ENCODE results near the gene SLC4A2.
"Not testable (repeated sequence)": the region's sequence is repeated elsewhere in the genome, so short reads cannot be mapped to it uniquely, and the experiment has no call there.

Gene SLC4A2

GRCh38 chr7:151024435-151025056, 34.8 kb upstream of the SLC4A2 start, which contains the start of gene ATG9B:
Gene ATG9B, minus strand, starts transcription at chr7:151024494. Its CDS starts 71 bp downstream, at chr7:151024423.
- no peak for DNase-seq

DNA sequence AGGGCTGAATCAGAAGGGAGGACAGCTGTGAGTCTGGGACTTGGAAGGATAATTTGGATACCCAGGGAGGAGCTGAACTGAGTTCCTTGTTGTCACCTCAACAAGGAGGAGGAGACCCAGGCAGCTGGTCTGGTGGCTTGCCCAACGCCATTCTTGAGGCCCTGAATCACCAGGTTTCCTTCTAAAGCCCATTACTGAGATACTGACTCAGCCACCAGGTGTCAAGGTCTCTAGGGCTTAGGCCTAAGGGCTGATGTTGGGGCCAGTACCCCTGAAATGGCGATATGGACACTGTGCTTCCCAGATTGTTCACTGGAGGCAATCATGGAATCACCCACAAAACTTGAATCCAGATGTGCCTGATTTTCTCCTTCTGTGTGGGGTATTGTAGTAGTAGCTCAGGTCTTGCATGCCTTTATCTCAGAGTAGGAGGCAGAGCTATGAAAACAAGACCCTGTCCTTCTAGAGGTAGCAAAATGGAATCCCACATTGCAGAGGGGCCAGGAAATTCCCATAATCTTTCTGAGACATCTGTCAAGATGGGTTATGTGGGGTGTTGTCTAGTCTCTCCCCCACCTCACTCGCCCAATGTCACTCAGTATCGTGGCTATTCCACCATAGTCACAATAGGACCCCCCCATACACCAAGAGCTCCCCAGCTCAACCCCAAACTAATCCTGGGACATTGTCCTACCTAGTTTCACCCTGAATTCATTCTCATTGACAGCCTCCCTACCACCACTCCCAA, 33.3 kb upstream of the SLC4A2 start:
- DNase-seq: no peak

GRCh38 chr7:151026771-151027727, 32.3 kb upstream of the SLC4A2 start:
- DNase-seq: not testable (repeated sequence)

DNA sequence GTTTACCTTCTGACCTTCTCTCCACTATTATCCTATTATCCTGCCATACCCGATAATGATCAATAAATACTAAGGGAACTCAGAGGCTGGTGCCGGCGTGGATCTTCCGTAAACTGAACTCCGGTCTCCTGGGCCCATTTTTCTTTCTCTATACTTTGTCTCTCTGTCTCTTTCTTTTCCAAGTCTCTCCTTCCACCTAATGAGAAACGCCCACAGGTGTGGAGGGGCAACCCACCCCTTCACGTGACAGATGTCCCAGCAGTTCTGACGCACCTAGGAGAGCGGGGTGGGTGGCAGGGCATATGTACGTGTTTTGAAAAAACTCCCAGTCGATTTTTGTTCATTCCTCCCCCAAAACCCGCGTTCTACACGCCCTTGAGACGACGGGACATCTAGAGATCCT, 31.7 kb upstream of the SLC4A2 start:
- DNase-seq: not testable (repeated sequence)

DNA sequence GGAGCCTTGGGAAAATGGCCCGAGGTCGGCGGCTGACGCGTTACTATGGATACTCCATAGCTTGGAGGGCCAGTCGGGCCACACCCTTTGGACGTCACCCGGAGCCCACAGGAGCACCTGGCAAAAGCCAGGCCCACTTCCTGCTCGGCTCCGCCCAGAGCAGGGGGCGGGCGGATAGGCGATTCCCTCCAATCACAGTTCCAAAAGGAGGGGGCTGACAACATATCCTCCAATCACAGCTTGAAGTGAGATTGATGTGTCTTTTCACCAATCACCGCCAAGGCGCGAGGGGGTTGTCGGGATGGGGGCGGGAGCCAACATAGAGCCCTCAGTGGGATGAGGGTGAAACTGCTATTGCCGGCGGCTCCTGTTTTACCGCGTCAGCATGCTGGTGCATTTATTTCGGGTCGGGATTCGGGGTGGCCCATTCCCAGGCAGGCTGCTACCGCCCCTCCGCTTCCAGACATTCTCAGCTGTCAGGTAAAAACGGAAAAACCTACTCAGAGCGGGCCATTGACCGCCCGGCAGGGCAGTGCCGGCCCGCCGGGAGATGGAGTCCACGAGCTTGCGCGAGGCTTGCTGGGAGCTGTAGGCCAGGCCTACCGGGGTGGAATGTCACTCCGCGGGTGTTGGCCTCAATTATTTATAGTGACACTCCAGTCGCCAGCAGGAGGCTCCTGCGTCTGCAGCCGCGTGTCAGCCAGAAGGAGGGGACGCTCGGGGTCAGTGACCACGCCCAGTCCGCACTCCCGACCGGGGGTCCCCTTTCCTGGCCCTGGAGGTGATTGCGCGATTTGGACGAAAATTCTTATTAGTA, 31.1 kb upstream of the SLC4A2 start, which contains the start of gene ABCB8:
Gene ABCB8 (plus strand): TSS at position 320 of the 817 bp plus-strand sequence. CDS start 66 bp downstream, at position 386.
- DNase-seq: peak; percentile 99

- no peak for DNase-seq
Measured at GRCh38 chr7:151028948-151029501, 30.4 kb upstream of the SLC4A2 start.

DNA sequence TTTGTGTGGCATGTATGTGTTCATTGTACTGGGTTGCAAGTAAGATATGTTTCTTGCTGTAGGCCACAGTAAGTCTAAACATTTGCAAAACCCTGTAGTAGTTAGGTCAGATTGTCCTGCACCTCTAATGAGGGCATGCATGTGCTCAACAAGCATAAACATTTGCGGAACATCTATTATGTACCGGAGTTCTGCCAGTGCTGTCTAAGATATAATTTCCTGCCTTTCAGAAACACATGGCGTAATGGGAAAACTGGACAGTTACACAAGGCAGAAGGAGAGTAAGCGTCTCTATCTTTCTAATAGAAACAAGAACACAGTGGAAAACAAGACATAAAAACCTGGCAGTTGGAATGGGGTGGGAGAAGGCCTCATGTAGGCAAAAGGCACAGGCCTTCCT, 28.4 kb upstream of the SLC4A2 start:
- DNase-seq: no peak

GRCh38 chr7:151032936-151033863, 26.2 kb upstream of the SLC4A2 start:
- DNase-seq: peak; percentile 74

GRCh38 chr7:151033864-151034249, 25.5 kb upstream of the SLC4A2 start:
- no peak for DNase-seq

DNA sequence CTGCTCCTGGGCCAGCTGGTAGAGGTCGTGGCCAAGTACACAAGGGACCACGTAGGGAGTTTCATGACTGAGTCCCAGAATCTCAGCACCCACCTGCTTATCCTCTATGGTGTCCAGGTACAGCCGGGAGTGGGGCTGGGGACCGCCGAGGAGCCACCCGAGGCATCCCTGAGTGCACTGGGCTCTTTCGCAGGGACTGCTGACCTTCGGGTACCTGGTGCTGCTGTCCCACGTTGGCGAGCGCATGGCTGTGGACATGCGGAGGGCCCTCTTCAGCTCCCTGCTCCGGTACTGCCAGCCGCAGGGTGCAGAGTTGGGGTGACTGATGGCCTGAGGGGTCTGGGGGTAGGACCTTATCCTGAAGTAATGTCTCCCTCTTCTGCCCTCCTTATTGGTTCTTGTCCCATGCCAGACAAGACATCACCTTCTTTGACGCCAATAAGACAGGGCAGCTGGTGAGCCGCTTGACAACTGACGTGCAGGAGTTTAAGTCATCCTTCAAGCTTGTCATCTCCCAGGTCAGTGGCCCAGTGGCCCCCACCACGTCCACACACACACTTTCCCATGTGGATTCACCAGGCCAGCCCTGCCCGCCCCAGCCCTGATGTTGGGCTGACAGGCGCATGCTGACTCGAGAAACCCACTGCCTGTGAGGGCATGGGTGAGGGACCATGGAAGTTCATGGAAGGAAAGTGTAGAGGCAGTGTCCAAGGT, 24.9 kb upstream of the SLC4A2 start:
- DNase-seq: no peak

- peak; percentile 84 for DNase-seq
Measured at GRCh38 chr7:151035026-151035717, 24.2 kb upstream of the SLC4A2 start.

- no peak for DNase-seq
Measured at GRCh38 chr7:151035902-151036301, 23.5 kb upstream of the SLC4A2 start.

DNA sequence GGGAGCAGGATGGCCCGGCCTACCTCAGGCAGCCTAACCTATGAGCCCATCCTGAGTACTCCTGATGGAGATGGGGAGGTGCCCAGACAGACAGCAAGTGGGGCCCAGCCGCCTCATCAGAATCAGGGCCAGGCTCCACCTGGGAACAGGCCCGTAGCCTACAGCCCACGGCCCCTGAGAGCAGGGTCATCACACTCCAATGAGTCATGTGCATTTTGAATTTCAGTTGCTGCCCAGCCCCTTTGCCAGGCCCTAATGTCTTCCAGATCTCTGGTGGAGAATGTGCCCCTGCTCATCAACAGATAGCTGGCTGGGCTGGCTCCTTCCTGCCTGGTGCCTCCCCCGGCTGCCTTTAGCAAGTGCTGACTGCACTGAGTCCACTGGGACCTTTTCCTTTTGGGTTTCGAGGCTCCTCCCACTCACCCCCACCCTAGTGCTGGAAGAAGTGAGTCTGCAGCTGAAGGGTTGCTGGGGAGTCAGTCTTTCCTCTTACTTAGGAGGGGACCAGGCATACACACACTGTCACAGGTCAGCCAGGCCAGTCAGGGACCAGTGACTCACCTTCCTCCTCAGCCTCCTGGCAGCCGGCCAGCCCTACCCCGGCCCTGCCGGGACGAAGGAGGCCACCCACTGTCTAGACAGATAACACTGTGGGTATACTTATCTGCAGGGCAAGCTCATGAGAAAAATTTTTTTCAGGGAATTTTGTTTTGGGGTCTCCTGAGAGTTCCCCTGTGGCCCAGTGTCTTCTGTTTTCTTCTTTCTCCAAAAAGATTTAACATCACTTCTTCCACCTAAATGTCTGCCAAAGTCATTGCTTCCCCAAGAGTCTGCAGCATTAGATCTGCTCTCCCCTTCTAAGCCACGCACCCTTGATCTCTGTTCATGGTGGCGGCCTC, 20.2 kb upstream of the SLC4A2 start:
- peak; percentile 95 for DNase-seq

GRCh38 chr7:151039850-151040548, 19.4 kb upstream of the SLC4A2 start:
- DNase-seq: peak; percentile 75

DNA sequence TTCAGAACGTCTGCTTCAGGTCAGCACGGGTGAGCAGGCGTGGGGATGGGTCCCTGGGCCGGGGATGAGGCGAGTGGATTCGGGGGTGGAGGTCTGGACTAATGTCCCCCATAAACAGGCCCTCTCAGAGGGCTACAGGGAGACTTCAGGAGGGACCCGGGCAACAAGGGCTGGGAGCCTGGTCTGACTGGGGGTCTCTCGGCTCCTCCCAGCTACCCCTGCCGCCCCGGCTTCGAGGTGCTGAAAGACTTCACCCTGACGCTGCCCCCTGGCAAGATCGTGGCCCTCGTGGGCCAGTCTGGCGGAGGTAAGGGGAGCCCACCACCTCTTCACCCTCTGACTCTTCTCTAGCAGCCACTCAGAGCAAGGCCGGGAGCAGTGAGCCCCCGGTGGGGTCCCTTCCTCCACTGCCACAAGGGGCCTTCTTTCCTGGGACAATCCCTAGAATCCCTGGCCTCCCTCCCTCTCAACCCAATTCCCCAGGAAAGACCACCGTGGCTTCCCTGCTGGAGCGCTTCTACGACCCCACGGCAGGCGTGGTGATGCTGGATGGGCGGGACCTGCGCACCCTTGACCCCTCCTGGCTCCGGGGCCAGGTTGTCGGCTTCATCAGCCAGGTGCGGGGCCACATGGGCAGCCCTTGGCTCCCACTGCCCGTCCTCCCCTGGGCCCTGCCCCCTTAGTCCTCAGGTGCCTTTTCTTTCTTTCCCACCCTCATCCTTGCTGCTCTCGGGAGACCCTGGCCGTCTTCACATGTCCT, 18.6 kb upstream of the SLC4A2 start:
- no peak for DNase-seq

GRCh38 chr7:151043449-151043848, 15.9 kb upstream of the SLC4A2 start:
- DNase-seq: not testable (repeated sequence)

- DNase-seq: no peak
Measured at GRCh38 chr7:151043959-151044358, 15.4 kb upstream of the SLC4A2 start.
